GM18508 (cell line): ENCODE results near the gene SORT1.

Experiments
- ATAC-seq: cut with Tn5 transposase; IDR thresholded peaks from one replicate; pipeline ENCODE4 v1.9.1; 2021; ENCODE audit warnings: moderate number of reproducible peaks; ENCODE audit not compliant: insufficient read depth, unreplicated experiment

SORT1 gene

DNA sequence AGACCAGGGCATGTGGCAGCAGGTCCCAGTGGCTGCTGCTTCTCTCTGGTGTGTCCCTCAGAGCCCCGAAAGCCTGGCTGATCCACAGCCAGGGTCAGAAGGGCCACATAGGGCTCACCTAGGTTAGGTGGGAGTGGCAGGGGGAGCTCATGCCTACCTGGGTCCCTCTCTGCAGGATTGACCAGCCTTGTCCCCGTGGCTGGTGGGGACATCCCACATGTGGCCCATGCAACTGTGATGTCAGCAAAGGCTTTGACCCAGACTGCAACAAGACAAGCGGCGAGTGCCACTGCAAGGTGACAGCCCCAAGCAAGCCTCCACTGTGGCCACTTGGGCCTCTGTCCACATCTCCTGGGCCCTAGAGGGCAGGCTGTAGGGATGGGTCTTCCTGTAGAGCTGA, 132.7 kb downstream of the SORT1 start:
- ATAC-seq = no peak

DNA sequence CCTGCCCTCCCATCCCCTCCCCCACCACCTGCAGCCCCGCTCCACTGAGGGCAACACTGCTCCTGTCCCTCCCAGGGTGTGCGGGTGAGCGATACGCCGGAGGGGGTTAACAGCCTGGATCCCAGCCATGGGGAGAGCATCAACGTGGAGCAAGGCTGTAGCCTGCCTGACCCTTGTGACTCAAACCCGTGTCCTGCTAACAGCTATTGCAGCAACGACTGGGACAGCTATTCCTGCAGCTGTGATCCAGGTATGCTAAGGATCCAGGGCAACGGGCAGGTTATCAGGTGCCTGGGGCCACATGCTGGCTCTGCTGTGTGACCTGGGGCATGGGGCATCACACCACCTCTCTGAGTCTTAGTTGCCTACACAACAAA, 133.4 kb downstream of the SORT1 start:
- no peak for ATAC-seq

DNA sequence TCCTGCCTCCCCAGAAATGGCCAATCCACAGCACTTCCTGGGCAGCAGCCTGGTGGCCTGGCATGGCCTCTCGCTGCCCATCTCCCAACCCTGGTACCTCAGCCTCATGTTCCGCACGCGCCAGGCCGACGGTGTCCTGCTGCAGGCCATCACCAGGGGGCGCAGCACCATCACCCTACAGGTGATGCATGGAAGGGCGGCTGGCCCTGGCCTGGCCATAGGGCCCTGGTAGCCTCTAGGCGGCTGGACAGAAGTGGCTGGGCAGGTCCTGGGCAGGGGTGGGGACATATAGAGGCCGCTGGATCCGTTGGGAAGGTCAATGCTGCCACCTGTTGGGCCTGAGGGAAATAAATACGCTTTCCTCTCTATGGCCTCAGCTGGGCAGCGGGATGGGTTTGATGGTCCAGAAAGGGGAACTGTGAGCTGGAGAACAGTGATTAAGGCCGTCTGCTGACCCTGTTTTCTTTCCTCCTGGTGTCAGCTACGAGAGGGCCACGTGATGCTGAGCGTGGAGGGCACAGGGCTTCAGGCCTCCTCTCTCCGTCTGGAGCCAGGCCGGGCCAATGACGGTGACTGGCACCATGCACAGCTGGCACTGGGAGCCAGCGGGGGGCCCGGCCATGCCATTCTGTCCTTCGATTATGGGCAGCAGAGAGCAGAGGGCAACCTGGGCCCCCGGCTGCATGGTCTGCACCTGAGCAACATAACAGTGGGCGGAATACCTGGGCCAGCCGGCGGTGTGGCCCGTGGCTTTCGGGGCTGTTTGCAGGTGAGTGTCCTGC, 133.9 kb downstream of the SORT1 start:
- ATAC-seq = no peak

DNA sequence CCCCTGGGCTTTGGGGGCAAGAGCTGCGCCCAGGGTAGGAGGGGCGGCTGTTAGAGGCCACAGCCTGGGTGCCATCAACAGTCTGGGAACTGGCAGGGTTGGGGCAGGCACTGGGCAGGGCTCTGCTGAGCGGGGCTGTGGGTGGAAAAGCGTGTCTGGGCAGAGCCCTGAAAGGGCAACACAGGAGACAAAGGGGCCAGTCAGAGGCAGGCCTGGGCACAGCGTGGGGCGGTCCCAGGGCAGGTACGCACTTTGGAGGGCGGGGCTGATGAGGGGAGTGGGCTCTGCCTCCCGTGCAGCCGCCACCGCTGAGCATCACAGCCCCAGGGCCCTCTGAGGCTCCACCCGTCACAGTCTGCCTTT, 134.5 kb downstream of the SORT1 start:
- ATAC-seq = no peak

DNA sequence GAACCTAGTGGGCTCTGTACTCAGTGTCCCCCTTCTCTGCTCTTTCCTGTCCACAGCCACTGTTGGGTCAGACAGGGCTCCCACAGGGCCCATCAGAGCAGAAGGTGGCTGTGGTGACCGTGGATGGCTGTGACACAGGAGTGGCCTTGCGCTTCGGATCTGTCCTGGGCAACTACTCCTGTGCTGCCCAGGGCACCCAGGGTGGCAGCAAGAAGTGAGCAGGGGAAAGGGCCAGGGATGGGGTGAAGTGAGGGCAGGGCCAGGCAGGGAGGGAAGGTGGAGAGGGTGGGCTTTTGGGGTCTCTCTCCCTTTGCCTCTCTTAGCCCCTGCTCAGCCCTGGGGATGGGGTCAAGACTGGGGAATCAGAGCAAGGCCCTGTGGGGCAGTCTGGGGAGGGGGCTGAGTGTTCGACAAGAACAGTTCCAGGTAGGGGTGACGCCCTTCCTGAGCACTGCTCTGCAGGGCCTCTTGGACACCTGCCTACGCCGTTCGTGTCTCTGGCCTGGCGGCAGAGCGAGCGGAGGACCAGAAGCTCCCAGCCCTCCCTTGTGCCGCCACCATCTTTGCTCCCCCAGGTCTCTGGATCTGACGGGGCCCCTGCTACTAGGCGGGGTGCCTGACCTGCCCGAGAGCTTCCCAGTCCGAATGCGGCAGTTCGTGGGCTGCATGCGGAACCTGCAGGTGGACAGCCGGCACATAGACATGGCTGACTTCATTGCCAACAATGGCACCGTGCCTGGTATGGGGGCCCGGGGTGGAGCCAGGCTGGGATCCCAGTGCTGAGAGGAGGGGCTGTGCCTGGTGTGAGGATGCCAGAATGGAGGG, 135.3 kb downstream of the SORT1 start:
- ATAC-seq = no peak

DNA sequence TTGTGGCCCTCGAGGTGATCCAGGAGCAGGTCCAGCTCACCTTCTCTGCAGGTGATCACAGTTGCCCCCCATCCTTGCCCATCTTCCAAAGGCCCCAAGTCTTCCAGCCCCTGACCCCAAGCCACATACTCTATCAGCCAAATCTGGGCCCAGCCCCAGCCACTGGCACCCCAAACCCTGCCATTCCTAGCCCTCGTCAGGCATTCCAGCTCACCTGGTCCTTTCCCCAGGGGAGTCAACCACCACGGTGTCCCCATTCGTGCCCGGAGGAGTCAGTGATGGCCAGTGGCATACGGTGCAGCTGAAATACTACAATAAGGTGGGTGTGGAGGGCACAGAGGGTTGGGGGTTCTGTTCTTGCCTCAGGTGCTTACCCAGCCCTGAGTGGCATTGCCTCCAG, 136.1 kb downstream of the SORT1 start:
- ATAC-seq = no peak

DNA sequence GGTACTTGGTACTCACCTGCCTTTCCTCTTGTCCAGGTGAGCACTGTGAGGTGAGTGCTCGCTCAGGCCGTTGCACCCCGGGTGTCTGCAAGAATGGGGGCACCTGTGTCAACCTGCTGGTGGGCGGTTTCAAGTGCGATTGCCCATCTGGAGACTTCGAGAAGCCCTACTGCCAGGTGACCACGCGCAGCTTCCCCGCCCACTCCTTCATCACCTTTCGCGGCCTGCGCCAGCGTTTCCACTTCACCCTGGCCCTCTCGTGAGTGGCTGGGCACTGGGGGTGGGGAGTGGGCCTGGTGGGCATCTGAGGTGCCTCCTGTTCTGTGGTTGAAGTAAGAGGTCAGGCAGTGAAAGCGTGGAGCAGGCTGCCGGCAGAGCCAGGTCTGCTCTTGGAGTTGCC, 136.7 kb downstream of the SORT1 start:
- no peak for ATAC-seq

DNA sequence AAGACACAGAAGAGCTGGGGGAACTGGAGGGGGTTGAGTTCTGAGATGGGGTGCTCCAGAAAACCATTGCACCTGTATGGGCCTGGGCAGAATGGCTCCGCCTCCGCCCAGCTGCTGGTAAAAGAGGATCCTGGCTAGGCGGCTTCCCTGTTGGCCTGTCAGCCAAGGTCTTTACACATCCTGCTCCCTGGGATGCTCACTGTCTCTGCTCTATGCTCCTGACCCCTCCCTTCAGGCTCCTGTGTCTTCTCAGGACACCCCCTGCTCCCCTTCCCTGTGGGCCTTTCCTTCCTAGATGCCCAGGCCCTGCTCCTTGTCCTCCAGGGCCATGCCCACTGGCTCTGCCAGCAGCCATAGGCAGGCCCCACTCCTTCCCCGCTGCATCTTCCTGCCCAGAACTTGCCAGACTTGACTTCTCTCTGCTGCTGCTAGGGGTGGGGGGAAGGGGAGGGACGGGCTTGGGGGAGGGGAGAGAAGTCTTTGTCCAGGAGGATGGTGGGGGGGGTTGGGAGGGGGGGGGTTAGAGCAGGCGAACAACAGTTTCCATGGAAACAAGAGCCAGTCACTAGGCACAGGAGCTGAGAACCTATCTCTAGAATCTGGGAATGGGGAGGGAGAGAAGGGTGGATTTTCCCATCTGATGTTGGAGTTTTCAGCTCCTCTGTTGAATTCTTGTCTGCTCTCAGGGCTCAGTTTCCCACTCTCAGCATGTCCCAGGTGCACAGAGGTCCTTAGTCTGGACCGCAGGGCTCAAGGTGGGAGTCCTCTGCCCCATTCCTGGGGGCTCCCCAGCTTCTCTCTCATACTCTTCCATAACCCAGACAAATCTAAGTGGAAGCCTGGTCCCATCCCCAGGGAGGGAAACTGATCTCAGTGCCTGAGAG, 137.8 kb downstream of the SORT1 start:
- ATAC-seq = no peak
